BJ (cell line): Measurements from ENCODE around the gene DYNLT4. TPM values are rescaled to one million over a fixed set of nuclear protein-coding genes. Genes with fewer than 3 reads are reported as not detected.

Experiments used
- CTCF ChIA-PET: fragments of 350-600 bp; formaldehyde crosslinking; extraction: SDS; loops from one replicate; lab custom pipeline; 2021; ENCODE audit warnings: antibody characterized with exemption, inconsistent platforms; lab: Yijun Ruan, JAX
- POLR2A ChIA-PET: fragments of 300-600 bp; sonication (Branson Sonifier 250); formaldehyde crosslinking; extraction: SDS; loops from one replicate; lab custom pipeline; 2021; ENCODE audit warnings: antibody characterized with exemption; lab: Charles Lee
- DNase-seq: peaks from one replicate; pipeline ENCODE4 v3.0.0-alpha.2; 2011; ENCODE audit warnings: low read depth
- H3K27me3 ChIP-seq: 2 replicates; pipeline ENCODE4 v1.6.0; 2011; ENCODE audit warnings: low read length; ENCODE audit not compliant: control insufficient read depth, insufficient read depth
- H3K36me3 ChIP-seq: 2 replicates; pipeline ENCODE4 v1.5.1; 2011; ENCODE audit warnings: low read length; ENCODE audit not compliant: control insufficient read depth, insufficient read depth
- H3K4me3 ChIP-seq: 2 replicates; pipeline ENCODE4 v1.5.1; 2011; ENCODE audit warnings: low read depth, mild to moderate bottlenecking, control low read depth, low read length
- CTCF ChIP-seq: IDR thresholded peaks from 2 replicates; pipeline ENCODE4 v1.5.1; 2011; ENCODE audit warnings: low read depth, mild to moderate bottlenecking, control low read depth, inconsistent platforms, low read length, moderate library complexity; ENCODE audit not compliant: insufficient read depth
- polyA plus RNA-seq: library from polyadenylated mRNA; depleted of rRNA; stranded (reverse); fragments of >200 nt; gene quantifications from 2 replicates; pipeline ENCODE4 v1.2.3, GENCODE V29; 2011

Gene DYNLT4
- polyA plus RNA-seq, 1 experiment = 0.26 TPM

- no peak for TF ChIP-seq CTCF
- DNase-seq = no peak
- CTCF ChIA-PET = interaction anchor here (0.7 to 3.4 kb wide), 4 partner anchors 9 to 231 kb away, joined by 3 to 10 read pairs (median 5); no protein-coding TSS in a partner anchor
- Histone ChIP-seq H3K36me3 (peaks cover 11% of the 10 kb centered on the region), H3K4me3 (peak overlapping the region; percentile 24), H3K27me3 (no peaks in the 10 kb centered on the region)
- POLR2A ChIA-PET = interaction anchor here (1.2 kb wide), 1 partner anchor 36 kb away, joined by 4 read pairs; no protein-coding TSS in a partner anchor
These were observed 23.5 kb downstream of the DYNLT4 start for GRCh38 chr1:44783697-44784093.

- POLR2A ChIA-PET = no interaction called here
- DNase-seq = no peak
- no peak for TF ChIP-seq CTCF
- H3K4me3 ChIP-seq = no peak overlapping the region
- H3K36me3 ChIP-seq = peaks cover 25% of the 10 kb centered on the region
- CTCF ChIA-PET = interaction anchor here (1.1 kb wide), 1 partner anchor 12 kb away, joined by 5 read pairs; no protein-coding TSS in a partner anchor
- no peaks in the 10 kb centered on the region for H3K27me3 ChIP-seq
These were observed 26.5 kb downstream of the DYNLT4 start for GRCh38 chr1:44780583-44781121.

GRCh38 chr1:44778705-44779576 lies 28.2 kb downstream of the DYNLT4 start:
- Histone ChIP-seq H3K27me3 (no peaks in the 10 kb centered on the region), H3K4me3 (no peak overlapping the region), H3K36me3 (peaks cover 25% of the 10 kb centered on the region)
- DNase-seq = no peak
- no peak for TF ChIP-seq CTCF
- POLR2A ChIA-PET = no interaction called here
- CTCF ChIA-PET = interaction anchor here (1.0 kb wide), 1 partner anchor 8 kb away, joined by 4 read pairs; no protein-coding TSS in a partner anchor

GRCh38 chr1:44777969-44778635 lies 29.0 kb downstream of the DYNLT4 start:
- CTCF ChIA-PET = interaction anchor here (1.0 to 4.1 kb wide), 3 partner anchors 8 to 47 kb away, joined by 3 to 15 read pairs (median 4); partner anchors contain the start of gene RNU5D-1
- Histone ChIP-seq H3K27me3 (no peaks in the 10 kb centered on the region), H3K4me3 (no peak overlapping the region), H3K36me3 (peaks cover 25% of the 10 kb centered on the region)
- POLR2A ChIA-PET = no interaction called here
- no peak for TF ChIP-seq CTCF
- no peak for DNase-seq
